Tibial nerve (tissue), 4 donors: ENCODE measurements around the gene CHD9NB. TPM values are rescaled to one million over a fixed set of nuclear protein-coding genes. Genes with fewer than 3 reads are reported as not detected.

Experiments
- DNase-seq, 2 donors: peaks; one replicate each; pipeline ENCODE4 v3.0.0-alpha.2; 2019; ENCODE audit warnings: low spot score in 2 of 2
- H3K27ac ChIP-seq, 4 donors: fragments of 200-600 bp; sonication (generic) in 3 of 4; one replicate each; pipeline ENCODE4 v1.5.1; 2017 to 2019; ENCODE audit warnings: mild to moderate bottlenecking in 1 of 4
- H3K27me3 ChIP-seq, 2 donors: fragments of 200-600 bp; sonication (generic) in 1 of 2; one replicate each; pipeline versions ENCODE4 v1.5.1 to v1.6.0; 2017 to 2019
- H3K36me3 ChIP-seq, 3 donors: fragments of 200-600 bp; sonication (generic); one replicate each; pipeline ENCODE4 v1.5.1; 2018 to 2019
- H3K4me1 ChIP-seq, 4 donors: fragments of 200-600 bp; sonication (generic) in 3 of 4; one replicate each; pipeline ENCODE4 v1.5.1; 2017 to 2019
- H3K4me3 ChIP-seq, 4 donors: fragments of 200-600 bp; sonication (generic) in 3 of 4; one replicate each; pipeline ENCODE4 v1.5.1; 2017 to 2019; ENCODE audit warnings: mild to moderate bottlenecking in 1 of 4, moderate library complexity in 1 of 4
- H3K9me3 ChIP-seq, 4 donors: fragments of 200-600 bp; sonication (generic) in 3 of 4; one replicate each; pipeline ENCODE4 v1.5.1; 2017 to 2019
- EP300 ChIP-seq, 2 donors: sonication (generic); formaldehyde crosslinking; IDR thresholded peaks; one replicate each; pipeline ENCODE4 v1.6.1; 2017; ENCODE audit warnings: antibody characterized with exemption in 2 of 2, mild to moderate bottlenecking in 1 of 2
- POLR2A ChIP-seq, 2 donors: fragments of 450-650 bp; IDR thresholded peaks; one replicate each; pipeline ENCODE4 v1.6.1; 2017; ENCODE audit warnings: antibody characterized with exemption in 2 of 2, mild to moderate bottlenecking in 2 of 2, moderate library complexity in 2 of 2
- WGBS, 2 donors: methylation state at CpG; one replicate each; pipeline ENCODE4 v1.1.5; 2018; 5-methylcytosine and 5-hydroxymethylcytosine counted together
- total RNA-seq, 4 donors: library from RNA; depleted of rRNA; stranded (reverse); fragments of >200 nt; gene quantifications; one replicate each; pipeline ENCODE4 v1.1.0, GENCODE V29; 2016
- TF ChIP-seq, protein P1 (sequence below), 5 experiments: fragments of 200-600 bp in 3 of 5; fragments of 450-650 bp in 2 of 5; sonication (generic) in 3 of 5; IDR thresholded peaks; one replicate each; pipeline ENCODE4 v1.5.1; 2016 to 2019; ENCODE audit warnings: antibody characterized with exemption in 5 of 5, mild to moderate bottlenecking in 3 of 5, moderate library complexity in 2 of 5

The CHD9NB gene
- total RNA-seq, 4 donors from 2014 or later = 5.1 to 16.4 (median 9.3) TPM

DNA sequence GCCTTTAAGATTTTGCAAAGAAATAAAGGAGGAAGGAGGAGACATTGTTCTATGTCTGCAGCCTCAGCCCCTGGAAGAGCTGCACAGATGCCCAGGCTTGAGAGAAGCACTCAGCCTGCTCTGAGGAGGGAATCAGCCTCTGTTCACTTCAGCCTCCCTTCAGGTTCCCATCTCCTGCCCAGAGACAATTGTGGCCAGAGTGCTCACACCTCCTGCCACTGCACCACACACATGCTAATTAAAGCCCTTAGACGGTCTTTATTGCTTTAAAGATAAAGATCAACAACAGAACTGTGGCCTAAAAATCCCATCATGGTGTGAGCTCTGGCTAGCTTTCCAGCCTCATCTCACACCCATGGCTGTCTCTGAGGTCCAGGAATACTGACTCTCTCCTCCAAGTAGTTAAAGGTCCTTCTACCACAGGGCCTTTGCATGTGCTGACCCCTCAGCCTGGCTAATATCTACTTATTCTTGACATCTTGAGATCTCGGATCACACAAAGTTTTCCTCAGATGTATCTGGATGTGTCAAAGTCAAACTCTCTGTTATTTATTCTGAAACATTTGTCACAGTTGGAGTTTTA lies 33.8 kb downstream of the CHD9NB start:
- WGBS, 2 donors = 80 to 91% methylated on average over 2 of the region's 2 CpGs
- Histone ChIP-seq H3K9me3 (no peaks in the 10 kb centered on the region), H3K4me1 (no peaks in the 10 kb centered on the region), H3K4me3 (no peak overlapping the region), H3K27me3 (no peaks in the 10 kb centered on the region), H3K36me3 (no peaks in the 10 kb centered on the region), H3K27ac (no peak overlapping the region)
- TF ChIP-seq POLR2A (IDR thresholded peaks at IDR 0.05) (no peak), EP300 (IDR thresholded peaks at IDR 0.05) (no peak)
- TF ChIP-seq, protein P1, sequence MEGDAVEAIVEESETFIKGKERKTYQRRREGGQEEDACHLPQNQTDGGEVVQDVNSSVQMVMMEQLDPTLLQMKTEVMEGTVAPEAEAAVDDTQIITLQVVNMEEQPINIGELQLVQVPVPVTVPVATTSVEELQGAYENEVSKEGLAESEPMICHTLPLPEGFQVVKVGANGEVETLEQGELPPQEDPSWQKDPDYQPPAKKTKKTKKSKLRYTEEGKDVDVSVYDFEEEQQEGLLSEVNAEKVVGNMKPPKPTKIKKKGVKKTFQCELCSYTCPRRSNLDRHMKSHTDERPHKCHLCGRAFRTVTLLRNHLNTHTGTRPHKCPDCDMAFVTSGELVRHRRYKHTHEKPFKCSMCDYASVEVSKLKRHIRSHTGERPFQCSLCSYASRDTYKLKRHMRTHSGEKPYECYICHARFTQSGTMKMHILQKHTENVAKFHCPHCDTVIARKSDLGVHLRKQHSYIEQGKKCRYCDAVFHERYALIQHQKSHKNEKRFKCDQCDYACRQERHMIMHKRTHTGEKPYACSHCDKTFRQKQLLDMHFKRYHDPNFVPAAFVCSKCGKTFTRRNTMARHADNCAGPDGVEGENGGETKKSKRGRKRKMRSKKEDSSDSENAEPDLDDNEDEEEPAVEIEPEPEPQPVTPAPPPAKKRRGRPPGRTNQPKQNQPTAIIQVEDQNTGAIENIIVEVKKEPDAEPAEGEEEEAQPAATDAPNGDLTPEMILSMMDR (IDR thresholded peaks at IDR 0.05) = no peak
- no peak for DNase-seq

GRCh38 chr16:53014287-53014686 lies 38.4 kb downstream of the CHD9NB start:
- H3K36me3 ChIP-seq = no peaks in the 10 kb centered on the region
- H3K27me3 ChIP-seq = no peaks in the 10 kb centered on the region
- H3K4me1 ChIP-seq = no peaks in the 10 kb centered on the region
- TF ChIP-seq EP300 (IDR thresholded peaks at IDR 0.05) (no peak), POLR2A (IDR thresholded peaks at IDR 0.05) (no peak)
- TF ChIP-seq, protein P1 (IDR thresholded peaks at IDR 0.05) = no peak
- H3K27ac ChIP-seq = no peak overlapping the region
- 36 to 45% methylated on average over 4 of the region's 4 CpGs for WGBS, 2 donors
- H3K9me3 ChIP-seq = no peaks in the 10 kb centered on the region
- no peak for DNase-seq
- no peak overlapping the region for H3K4me3 ChIP-seq

DNA sequence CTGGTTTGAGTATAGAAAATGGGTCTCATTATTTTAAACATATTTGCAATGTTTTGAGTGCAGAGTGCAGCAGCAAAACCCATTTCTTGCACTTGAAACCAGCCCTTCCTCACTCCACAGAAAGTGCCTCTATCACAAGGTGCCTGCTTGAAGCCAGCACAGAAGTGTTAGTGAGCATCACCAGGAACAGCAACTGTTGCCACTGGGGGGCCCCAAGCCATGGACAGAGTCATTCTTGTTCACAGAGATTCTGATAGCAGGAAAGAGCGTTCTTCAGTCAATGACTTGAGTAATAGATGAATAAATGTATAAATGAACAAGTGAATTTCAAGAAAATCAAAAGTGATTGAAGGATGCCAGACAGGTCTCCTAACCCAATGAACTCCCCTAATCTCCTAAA lies 45.6 kb downstream of the CHD9NB start:
- no peak for DNase-seq
- Histone ChIP-seq H3K27ac (no peak overlapping the region), H3K9me3 (no peaks in the 10 kb centered on the region), H3K36me3 (no peaks in the 10 kb centered on the region), H3K4me3 (no peak overlapping the region), H3K4me1 (no peaks in the 10 kb centered on the region), H3K27me3 (no peaks in the 10 kb centered on the region)
- TF ChIP-seq, protein P1 (IDR thresholded peaks at IDR 0.05) = no peak
- no peak for TF ChIP-seq EP300 (IDR thresholded peaks at IDR 0.05)
- 79 to 96% methylated on average over 1 of the region's 1 CpG for whole genome bisulfite sequencing, 2 donors

GRCh38 chr16:52997922-52998321 lies 54.8 kb downstream of the CHD9NB start:
- DNase-seq = no peak
- Histone ChIP-seq H3K27ac (no peak overlapping the region), H3K4me3 (no peak overlapping the region), H3K27me3 (no peaks in the 10 kb centered on the region), H3K4me1 (no peaks in the 10 kb centered on the region), H3K9me3 (no peaks in the 10 kb centered on the region), H3K36me3 (no peaks in the 10 kb centered on the region)
- WGBS, 2 donors = 90 to 91% methylated on average over 1 of the region's 1 CpG
- TF ChIP-seq, protein P1 (IDR thresholded peaks at IDR 0.05) = no peak
- no peak for TF ChIP-seq EP300 (IDR thresholded peaks at IDR 0.05)

DNA sequence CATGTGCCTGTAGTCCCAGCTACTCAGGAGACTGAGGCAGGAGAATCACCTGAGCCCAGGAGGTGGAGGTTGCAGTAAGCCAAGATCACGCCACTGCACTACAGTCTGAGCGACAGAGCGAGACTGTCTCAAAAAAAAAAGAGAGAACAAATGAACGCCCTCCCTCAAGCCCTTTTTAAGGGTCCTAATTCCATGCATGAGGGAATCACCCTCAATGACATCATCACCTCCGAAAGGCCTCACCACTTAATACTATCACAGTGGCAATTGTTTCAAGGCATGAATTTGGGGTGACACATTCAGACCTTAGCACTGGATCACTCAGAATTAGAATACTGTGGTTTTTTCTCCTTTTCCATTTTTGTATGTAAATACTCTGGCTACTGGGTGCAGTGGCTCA lies 57.8 kb downstream of the CHD9NB start:
- TF ChIP-seq EP300 (IDR thresholded peaks at IDR 0.05) = no peak
- TF ChIP-seq, protein P1 (IDR thresholded peaks at IDR 0.05) = no peak
- no peak for TF ChIP-seq POLR2A (IDR thresholded peaks at IDR 0.05)
- Histone ChIP-seq H3K36me3 (no peaks in the 10 kb centered on the region), H3K27ac (no peak overlapping the region), H3K27me3 (no peaks in the 10 kb centered on the region), H3K9me3 (no peaks in the 10 kb centered on the region), H3K4me1 (no peaks in the 10 kb centered on the region), H3K4me3 (no peak overlapping the region)
- DNase-seq = no peak
- WGBS, 2 donors = 82 to 83% methylated on average over 5 of the region's 5 CpGs
